NCI-H1092 treated with DMSO at 0.1 percent for 48 hours (cell line): Measurements from ENCODE around the gene BRME1.

Experiments
- DNase-seq: peaks from one replicate; lab custom pipeline; 2025; lab: John Stamatoyannopoulos, UW

The BRME1 gene

DNA sequence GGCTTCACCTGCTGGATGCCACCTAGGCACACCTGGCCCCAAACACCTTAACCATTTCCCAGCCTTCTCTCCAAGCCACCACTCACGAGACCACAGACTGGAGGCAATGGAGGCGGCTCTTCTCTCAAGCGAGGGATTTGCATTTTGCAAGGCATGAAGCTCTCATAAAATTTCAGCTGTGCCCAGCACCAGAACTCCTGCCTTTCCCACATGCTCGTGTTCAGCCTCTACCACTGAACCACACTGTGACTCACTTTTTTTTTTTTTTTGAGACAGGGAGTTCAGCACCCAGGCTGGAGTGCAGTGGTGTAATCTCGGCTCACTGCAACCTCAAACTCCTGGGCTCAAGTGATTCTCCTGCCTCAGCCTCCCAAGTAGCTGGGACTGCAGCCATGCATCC lies 18.4 kb downstream of the BRME1 start:
- no peak for DNase-seq

DNA sequence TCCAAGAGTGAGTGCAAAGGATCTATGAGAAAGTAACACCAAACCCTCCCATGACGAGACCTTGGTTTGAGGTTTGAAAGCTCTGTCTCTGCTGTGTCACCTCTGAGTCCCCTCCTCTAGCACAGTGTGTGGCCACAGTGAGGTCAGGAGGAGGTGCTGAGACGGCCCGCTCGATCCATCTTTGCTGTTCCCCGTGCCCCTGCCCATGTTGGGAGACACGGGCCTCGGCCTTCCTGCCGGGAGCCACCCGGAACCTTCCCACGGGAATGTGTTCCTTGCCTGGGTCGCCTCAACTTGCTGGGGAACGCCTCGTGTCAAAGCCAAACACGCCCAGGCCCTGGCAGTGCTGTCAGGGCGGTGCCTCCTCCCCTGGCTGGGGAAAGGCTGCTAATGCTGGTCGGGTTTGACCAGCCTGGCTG lies 18.9 kb downstream of the BRME1 start:
- DNase-seq: no peak

DNA sequence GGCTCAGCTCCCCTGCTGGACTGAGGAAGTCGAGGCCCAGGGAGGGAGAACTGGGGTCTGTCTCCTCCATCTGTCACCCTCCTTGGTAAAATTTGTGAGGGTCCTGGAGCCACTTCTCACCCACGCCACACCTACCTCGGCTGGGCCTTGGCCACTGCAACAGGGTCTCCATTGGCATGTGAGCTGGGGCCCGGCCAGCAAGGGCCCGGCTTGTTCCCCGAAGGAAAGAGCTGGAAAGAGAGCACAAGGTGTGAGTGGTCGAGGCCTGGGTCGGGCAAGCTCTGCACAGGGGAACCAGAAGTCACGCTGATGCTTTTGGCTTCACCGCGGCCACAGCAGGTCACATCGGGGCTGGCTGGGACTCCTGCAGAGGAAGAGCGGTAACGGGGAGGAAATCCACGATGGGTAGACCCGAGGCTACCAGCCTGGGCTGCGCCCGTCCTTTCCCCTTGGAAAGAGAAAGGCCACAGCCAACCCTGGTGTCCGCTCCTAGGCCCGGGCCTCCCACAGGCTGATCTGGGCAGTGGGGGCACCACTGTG lies 20.0 kb downstream of the BRME1 start:
- no peak for DNase-seq

DNA sequence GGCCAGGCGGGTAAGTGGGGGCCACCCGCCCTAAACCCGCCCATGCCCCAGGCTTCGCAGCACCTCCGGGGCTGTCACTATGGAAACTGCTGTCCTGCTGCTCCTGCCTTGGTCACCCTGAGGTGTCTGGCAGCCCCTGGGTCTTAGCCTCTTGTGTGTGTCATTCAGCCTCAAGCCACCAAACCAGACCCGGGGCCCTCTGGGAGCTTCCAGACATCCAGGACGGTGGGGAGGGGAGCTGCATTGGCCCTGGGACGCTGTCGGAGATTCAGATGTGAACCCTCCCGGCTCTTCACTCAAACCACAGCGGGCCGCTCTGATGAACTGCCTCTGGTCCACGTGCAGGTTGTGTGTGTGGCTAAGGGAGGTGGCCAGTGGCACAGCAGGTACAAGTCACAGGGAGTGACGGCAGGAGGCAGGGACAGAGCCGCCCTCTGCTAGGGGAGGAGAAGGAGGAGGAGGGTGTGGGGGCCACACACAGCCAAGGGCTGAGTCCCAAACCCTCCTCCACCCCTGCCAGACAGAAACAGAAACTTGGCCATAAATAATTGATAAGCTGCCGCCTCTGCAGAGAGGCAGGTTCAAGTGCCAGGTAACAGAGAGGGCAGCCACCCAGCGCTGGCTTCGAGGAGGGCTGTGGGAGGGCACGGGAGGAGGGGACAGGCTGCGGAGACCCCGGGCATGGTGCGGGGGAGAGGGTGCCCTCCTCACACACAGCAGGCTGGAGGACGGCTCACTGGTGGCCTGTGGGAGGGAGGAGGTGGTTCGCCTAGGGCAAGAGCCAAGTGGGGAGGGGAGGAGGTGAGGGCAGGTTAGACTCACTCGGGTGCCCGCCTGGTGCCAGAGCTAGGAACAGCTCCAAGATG lies 21.0 kb downstream of the BRME1 start:
- DNase-seq: peak; percentile 38

DNA sequence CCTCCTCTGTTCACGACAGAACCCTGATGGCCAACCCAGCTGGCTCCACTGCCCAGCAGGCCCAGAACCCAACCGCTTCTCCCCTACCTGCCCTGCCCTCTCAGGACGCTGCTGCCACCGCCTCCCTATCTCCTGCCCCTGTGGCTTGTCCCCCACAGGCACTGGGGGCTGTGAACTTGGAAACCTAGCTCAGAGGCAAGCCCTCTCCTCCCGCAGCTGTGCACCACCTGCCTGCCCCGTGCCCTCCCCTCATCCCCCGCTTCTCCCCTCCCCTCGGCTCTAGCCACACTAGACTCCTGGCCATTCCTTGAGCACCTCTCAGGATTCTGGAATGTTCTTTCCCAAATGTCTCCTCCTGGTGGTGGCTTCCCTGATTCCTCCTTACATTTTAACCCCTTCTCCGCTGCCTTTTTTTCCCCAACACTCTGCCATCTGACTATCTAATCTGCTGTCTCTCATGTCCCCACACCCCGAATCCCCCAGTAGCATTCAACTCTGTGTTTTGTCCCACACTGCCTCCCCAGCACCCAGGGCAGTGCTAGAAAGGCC lies 22.3 kb downstream of the BRME1 start:
- no peak for DNase-seq

DNA sequence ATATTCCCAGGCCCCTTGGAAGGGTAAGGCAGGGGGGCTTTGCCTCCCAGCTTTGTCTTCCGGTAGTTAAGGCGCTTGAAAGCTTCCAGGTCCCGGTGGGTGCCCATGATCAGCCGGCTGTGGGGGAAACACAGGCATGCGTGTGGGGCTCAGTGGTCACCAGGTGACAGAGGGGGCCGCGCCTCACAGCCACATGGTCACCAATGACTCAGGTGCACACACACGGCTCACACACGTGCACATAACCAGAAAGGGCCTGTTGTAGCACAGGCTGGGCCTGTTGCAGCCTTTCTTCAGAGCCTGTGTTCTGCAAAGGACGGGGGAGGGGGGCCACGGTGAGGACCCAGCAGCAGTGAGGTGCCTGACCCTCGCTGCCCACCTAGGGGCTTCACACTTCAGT lies 23.1 kb downstream of the BRME1 start:
- DNase-seq: no peak

DNA sequence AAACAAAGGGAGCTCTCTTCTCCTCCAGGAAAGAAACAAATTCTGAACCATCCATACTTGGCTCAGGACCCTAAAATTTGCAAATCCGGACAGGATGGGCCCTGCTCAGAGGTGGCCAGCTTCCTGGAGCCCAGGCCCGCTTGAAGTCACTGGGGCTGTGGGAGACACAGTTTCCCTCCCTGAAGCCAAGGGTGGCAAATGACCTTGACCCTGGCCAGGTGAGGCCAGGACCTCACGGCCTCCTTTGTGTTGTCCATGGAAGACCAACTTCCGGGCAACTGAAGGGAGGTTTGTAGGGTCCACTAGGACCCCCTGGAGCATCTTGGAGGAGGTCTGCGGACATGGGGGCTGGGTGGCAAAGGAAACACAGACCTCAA lies 23.5 kb downstream of the BRME1 start:
- DNase-seq: no peak

DNA sequence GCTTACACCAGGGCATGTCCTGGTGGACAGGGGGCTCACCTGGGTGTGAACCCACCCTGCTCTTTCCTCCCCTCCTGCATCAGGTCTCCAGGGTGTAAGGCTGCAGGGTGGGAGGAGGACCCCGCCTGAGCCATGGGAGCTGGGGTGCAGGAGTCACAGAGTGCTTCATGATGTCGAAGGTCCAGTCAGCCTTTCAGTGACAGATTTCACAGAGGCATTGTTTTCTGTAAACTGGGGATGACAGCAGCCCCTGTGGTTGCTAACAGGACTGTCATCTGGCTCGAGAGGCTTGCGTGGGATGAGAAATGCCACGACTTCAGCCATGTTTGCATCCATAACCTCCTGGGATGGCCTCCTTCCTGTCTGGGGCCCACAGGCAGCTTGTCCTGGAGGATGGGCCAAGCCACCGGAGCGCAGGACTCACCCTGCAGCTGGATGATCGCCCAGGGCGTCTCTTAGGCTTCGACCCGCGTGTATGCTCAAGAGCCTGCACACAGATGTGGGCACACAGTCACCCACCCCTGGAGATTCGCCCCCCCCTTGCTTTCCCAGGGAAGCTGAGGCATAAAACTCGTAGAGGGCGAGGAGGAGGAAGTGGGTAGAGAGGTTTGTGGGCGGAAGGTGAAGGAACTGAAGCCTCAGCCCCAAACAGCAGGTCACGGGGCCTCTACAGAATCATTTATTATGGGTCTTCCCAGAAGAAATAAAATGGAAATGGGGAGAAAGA lies 24.1 kb downstream of the BRME1 start:
- no peak for DNase-seq

DNA sequence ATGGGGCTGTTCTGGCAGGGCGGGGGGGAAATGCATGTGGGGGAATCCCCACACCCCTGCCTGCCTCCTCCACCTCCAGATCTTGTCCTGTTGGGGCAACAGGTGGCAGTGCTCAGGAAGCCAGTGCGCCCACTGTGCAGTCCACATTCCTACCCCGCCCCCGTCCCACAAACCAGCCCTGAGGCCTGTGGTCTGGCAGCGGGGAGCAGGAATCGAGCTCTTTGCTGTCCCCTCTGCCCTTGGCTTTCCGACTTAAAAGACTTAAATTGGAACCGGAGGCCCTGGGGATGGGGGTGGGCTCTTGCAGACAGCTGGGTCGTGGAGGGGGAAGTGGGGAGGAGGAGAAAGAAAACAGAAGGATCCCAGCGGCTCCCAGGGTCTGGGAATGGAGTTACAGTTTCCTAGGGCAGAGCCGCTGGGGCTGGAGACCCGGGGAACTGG lies 24.6 kb downstream of the BRME1 start:
- DNase-seq: no peak

DNA sequence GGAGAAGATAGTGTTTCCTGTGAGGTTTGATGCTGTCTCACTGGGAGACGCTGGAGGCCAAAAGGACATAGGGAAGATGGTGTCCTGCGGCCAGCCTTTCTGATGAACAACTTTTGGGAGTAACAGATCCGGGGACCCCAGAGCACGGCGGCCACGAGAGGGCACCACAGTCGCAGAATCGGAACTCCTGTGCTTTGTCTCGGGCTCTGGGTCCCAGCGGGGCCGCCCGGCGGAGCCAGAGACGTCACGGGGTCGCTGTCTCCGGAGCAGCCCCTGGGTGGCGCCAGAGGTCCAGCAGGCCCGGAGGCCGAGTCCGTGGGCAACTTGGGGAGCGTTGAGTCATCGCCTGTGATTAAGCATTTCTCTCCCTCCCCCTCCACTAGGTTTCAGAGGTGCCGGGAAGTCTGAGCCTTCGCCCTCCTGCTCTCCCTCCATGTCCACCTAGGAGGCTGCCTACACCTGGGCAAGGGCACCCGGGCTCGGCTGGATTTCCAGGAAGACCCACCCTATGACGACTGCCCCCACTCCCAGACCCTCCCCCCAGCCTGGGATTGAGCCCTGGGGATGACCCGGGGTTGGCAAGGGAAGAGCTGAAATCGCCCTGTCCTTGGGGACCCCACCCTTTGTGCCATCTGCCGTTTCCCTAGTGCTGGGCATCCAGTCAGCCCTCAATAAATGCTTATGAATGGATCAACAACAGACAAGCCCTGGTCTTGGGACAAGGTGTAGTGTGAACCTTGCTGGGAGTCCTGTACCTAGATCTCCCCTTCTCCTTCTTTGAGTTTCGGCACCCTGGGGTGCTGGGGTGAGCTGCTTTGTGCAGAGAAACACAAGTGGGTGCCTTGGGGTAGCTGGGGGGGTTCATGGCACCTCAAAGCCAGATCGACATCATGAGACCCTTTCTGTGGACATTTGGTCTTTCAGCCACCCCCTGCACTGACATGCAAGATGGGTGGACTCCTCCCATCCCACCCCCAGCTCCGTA lies 25.6 kb downstream of the BRME1 start:
- peak; percentile 88 for DNase-seq

DNA sequence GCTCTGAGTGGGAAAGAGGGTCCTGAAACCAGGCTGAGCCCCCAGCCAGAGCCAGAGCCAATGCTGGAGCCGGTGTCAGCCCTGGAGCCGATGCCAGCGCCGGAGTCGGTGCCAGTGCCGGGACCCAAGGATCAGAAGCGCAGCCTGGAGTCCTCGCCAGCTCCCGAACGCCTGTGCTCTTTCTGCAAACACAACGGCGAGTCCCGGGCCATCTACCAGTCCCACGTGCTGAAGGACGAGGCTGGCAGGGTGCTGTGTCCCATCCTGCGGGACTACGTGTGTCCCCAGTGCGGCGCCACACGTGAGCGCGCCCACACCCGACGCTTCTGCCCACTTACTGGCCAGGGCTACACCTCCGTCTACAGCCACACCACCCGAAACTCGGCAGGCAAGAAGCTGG lies 28.6 kb downstream of the BRME1 start:
- DNase-seq: no peak

DNA sequence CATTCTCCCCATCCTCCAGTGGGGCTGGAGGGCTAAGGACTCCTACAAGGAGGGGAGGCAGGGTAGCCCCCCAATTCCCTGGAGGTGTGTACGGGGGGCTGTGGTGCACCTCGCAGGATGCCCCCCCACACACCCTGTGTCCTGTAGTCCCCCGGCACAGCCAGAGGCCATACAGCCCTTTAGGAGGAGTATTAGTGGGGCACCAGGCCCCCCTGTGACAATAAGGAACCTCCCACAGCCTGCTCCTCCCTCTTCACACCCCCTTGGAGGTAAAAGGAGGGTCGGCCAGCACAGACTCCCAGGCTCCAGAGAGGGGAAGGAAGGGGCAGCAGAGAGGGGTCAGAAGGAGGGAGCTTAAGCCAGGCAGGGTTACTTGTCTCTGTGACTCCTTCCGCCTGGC lies 29.1 kb downstream of the BRME1 start, which contains the start of gene NANOS3:
Gene NANOS3 (plus strand): TSS at position 301 of the 400 bp plus-strand sequence. CDS start 115 bp downstream, outside the sequence.
- no peak for DNase-seq

DNA sequence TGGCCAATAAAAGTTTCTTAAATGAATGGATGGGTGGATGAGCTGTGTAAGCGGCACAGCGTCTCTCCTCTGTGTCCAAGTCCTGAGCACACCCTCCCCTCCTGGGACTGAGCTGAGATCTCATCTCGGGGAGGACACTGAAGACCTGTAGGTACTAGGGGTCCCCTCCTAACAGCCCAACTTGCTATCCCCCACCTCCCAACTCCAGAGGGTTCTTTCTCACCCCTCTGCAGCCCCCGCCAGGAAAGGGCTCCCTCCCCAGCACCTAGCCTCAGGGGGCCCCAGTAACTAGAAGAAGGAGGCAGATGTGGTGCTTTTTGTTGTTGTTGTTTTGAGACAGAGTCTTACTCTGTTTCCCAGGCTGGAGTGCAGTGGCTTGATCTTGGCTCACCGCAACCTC lies 30.1 kb downstream of the BRME1 start:
- DNase-seq: no peak

DNA sequence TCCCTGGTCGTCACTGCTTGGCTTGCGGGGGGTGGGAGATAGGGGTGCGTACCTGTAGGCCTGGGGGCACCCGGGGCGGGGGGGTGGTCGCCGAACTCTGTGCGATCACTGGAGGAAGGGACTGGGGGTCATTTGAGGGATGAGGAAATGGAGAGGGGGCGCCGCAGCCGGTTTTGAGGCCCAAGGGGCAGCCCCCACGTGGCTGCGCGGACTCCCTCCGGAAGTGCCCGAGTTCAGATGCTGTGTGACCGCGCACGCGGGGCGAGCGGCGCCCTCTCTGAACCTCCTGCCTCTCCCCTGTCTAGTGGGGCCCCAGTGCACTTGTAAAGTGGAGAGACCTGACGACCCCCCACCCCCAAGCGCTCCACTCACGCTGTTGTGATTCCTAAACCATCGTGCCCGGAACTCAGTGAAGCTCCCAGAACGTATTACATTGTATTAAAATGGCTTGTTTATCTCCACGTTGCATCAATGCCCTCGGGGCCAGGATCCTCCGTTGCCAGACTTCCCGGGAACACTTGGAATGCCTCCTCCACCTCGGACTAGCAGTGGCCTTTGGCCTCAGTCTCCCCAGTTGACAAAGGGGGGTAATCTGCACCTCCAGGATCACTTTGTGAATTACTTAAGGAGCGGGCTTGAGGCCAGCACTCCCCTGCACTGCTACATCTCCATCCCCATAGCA lies 31.9 kb downstream of the BRME1 start:
- no peak for DNase-seq

DNA sequence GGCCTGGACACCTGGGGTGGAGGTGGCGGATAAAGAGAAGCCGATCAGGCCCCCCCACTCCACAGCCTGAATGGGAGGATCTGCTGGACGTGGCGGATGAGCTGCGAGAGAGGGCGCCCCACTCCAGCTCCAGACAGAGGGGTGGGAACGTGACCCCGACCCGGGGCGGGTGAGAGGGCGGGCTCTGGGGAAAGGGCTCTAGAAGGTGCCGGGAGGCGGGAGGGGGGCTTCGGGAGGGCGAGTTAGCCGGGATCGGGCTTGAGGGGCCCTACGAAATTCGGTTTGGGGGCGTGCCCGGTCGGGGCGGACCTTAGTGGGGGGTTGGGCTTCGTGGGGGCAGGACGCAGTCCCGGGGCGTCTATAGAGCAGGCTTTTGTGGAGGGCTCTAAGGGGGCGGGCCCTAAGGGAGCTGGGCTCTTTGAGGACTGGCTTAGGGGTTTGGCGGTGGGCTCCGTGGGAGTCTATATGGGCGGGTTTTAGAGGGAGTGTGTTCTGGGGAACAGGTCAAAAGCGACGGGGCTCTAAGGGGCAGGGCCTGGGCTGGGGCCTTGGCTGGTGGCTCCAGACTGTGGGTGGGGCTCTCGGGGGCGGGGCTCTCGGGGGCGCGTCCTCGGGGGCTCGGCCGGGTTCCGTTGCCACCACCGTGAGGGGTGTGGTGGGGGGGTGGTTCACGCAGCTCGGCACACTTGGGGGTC lies 33.1 kb downstream of the BRME1 start:
- no peak for DNase-seq

DNA sequence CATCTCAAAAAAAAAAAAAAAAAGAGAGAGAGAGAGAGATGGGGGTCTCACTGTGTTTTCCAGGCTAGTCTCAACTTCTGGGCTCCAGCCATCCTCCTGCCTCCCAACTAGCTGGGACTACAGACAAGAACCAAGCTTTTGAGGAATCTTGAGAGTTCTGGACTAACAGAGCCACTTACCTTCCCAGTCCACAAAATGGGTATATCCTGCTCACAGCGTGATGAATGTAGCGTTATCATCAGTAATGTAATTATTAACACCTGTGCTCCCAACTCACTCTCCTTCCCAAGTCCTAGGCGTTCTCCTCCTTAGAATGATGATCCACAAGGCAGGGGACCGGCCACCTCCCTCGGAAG lies 33.6 kb downstream of the BRME1 start:
- DNase-seq: no peak

DNA sequence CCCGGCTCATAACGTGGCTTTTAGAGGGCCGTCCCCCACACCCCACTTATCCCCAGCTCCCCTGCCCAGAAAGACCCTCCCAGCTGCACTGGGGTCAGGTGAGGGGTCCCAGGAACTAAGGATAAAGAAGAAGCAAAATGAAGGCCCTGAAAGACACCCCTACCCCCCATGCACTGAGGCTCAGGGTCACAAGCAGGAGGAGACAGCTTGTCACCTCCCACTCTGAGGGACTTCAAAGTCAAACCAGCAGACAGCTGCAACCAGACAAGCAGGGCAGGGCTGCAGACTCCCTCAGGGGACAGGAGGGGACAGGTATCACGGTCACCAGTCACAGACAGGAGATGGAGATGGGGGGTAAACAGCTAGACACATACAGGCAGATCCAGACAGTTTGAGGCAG lies 35.0 kb downstream of the BRME1 start:
- DNase-seq: no peak

DNA sequence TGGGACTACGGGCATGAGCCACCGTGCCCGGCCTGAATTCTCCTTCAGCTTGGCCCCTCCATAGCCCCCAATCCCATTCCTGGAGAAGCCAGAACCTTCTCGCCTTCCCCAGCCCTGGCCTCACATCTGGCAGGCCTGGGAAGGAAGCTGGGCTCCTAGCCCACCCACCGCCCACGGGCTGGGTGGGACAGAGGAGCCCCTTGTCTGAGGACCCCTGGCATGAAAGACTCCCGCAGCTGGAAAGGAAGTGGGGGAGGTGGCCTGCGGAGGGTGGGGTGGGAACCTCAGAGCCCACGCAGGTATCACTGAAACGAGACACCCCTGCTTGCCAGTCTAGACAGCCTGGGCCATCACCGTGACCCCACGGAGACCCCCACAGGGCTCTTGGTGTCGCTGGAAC lies 36.6 kb downstream of the BRME1 start:
- DNase-seq: no peak

DNA sequence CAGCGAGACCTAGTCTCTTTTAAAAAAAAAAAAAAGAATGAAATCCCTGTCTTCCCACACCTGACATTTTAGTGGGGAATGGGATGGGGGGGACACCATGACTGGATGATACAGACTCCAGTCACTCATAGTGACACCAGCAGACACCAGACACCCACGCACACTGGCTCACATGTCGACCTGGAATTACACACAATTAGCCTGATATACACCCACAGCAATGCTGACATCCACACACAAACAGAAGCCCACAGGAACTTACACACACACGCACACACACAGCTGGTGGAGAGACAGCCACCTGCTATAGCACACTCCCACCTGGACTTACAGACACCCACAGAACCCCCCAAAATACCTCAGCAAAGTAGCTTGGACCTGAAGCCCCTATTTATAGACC lies 37.3 kb downstream of the BRME1 start:
- no peak for DNase-seq

DNA sequence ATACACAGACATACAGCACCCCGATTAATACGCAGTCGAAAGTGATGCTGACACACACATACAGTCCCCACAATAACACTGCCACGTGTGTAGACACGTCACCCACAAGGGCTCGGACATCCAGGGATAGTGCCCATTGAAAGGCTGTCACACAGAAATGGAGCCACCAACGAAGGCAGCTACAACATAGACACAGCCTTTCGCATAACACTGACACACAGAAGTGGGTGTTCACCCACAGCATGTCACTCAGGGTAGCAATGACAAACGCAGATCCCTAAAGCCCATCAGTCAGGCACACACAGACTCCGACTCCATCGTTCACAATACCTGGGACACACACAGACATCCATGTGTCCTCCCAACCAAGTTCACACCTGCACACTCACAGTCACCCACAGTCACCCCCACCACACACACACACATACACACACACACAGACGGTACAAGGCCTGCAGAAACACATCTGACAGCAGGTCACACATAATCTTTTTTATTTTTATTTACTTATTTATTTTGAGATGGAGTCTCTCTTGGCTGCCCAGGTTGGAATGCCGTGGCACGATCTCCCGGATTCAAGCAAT lies 39.4 kb downstream of the BRME1 start:
- no peak for DNase-seq
